HEK293 (cell line): ENCODE results near the gene GRIK2.

Experiments
- CTCF ChIA-PET: fragments of 350-600 bp; formaldehyde crosslinking; extraction: SDS; loops from one replicate; lab custom pipeline; 2021; ENCODE audit warnings: antibody characterized with exemption; lab: Yijun Ruan, JAX
- POLR2A ChIA-PET: fragments of 300-600 bp; formaldehyde crosslinking; extraction: SDS; loops from one replicate; lab custom pipeline; 2020; ENCODE audit warnings: antibody characterized with exemption, inconsistent platforms; lab: Yijun Ruan, JAX
- H3K27ac ChIP-seq: fragments of 200-500 bp; sonication (Bioruptor generic); 2 replicates; pipeline ENCODE4 v1.5.1; 2014; ENCODE audit warnings: low read depth, low read length, control low read depth, inconsistent platforms; ENCODE audit errors: extremely low read depth
- H3K36me3 ChIP-seq, 2 experiments: fragments of 200-500 bp in 1 of 2; sonication (Bioruptor generic) in 1 of 2; 1 replicate in 1 of 2; 2 replicates in 1 of 2; pipeline ENCODE4 v1.5.1; 2014 to 2017; ENCODE audit warnings: inconsistent platforms in 2 of 2, low read length in 2 of 2; ENCODE audit not compliant: control insufficient read depth in 2 of 2, insufficient read depth in 1 of 2
- H3K4me1 ChIP-seq: fragments of 200-500 bp; sonication (Bioruptor generic); 2 replicates; pipeline ENCODE4 v1.5.1; 2014; ENCODE audit warnings: mild to moderate bottlenecking, low read length, inconsistent platforms; ENCODE audit not compliant: control insufficient read depth, insufficient read depth
- H3K4me3 ChIP-seq: 2 replicates; pipeline ENCODE4 v1.5.1; 2011; ENCODE audit warnings: low read depth, mild to moderate bottlenecking, control low read depth, low read length, moderate library complexity
- H3K9me3 ChIP-seq: fragments of 200-500 bp; sonication (Bioruptor generic); 2 replicates; pipeline ENCODE4 v1.5.1; 2014; ENCODE audit warnings: low read depth, low read length, inconsistent platforms; ENCODE audit not compliant: control insufficient read depth, insufficient read depth
- AEBP2 ChIP-seq: fragments of 450-650 bp; formaldehyde crosslinking; IDR thresholded peaks from 2 replicates; pipeline ENCODE4 v1.5.1; 2016; ENCODE audit warnings: missing biosample characterization, missing genetic modification characterization, borderline replicate concordance
- EGR2 ChIP-seq: fragments of 450-650 bp; formaldehyde crosslinking; IDR thresholded peaks from 2 replicates; pipeline ENCODE4 v1.5.1; 2016; ENCODE audit warnings: low read depth, missing biosample characterization, missing genetic modification characterization
- GLI4 ChIP-seq: fragments of 450-650 bp; formaldehyde crosslinking; IDR thresholded peaks from 2 replicates; pipeline ENCODE4 v1.5.1; 2016; ENCODE audit warnings: missing biosample characterization, missing genetic modification characterization
- IKZF3 ChIP-seq: fragments of 450-650 bp; IDR thresholded peaks from 2 replicates; pipeline ENCODE4 v1.5.0; 2018; ENCODE audit warnings: missing biosample characterization, mild to moderate bottlenecking, missing genetic modification characterization, moderate library complexity
- ZBTB48 ChIP-seq: fragments of 450-650 bp; formaldehyde crosslinking; IDR thresholded peaks from 2 replicates; pipeline ENCODE4 v1.5.1; 2016; ENCODE audit warnings: missing biosample characterization, missing genetic modification characterization
- ZBTB49 ChIP-seq: fragments of 450-650 bp; formaldehyde crosslinking; IDR thresholded peaks from 2 replicates; pipeline ENCODE4 v1.5.1; 2016; ENCODE audit warnings: missing biosample characterization, missing genetic modification characterization, low read depth
- ZFHX2 ChIP-seq: fragments of 450-650 bp; formaldehyde crosslinking; conservative IDR thresholded peaks from 2 replicates; pipeline ENCODE4 v1.5.1; 2016; ENCODE audit warnings: missing biosample characterization, missing genetic modification characterization
- ZNF175 ChIP-seq: fragments of 450-650 bp; formaldehyde crosslinking; IDR thresholded peaks from 2 replicates; pipeline ENCODE4 v1.5.1; 2016; ENCODE audit warnings: missing biosample characterization, missing genetic modification characterization
- ZNF184 ChIP-seq: fragments of 450-650 bp; IDR thresholded peaks from 2 replicates; pipeline ENCODE4 v1.5.1; 2018; ENCODE audit warnings: missing biosample characterization, mild to moderate bottlenecking, missing genetic modification characterization
- ZNF19 ChIP-seq: fragments of 450-650 bp; formaldehyde crosslinking; IDR thresholded peaks from 2 replicates; pipeline ENCODE4; 2016; ENCODE audit warnings: missing biosample characterization, missing genetic modification characterization, low read depth
- ZNF292 ChIP-seq: fragments of 450-650 bp; formaldehyde crosslinking; IDR thresholded peaks from 2 replicates; pipeline ENCODE4 v1.5.1; 2016; ENCODE audit warnings: low read depth, missing biosample characterization, missing genetic modification characterization, borderline replicate concordance
- ZNF600 ChIP-seq: fragments of 450-650 bp; formaldehyde crosslinking; IDR thresholded peaks from 2 replicates; pipeline ENCODE4 v1.5.1; 2016; ENCODE audit warnings: missing biosample characterization, missing genetic modification characterization
- ZNF639 ChIP-seq: fragments of 450-650 bp; formaldehyde crosslinking; IDR thresholded peaks from 2 replicates; pipeline ENCODE4 v1.5.1; 2016; ENCODE audit warnings: missing biosample characterization, missing genetic modification characterization
- ZNF747 ChIP-seq: fragments of 450-650 bp; formaldehyde crosslinking; IDR thresholded peaks from 2 replicates; pipeline ENCODE4 v1.5.1; 2016; ENCODE audit warnings: missing biosample characterization, missing genetic modification characterization
- ZNF830 ChIP-seq: fragments of 450-650 bp; IDR thresholded peaks from 2 replicates; pipeline ENCODE4 v1.5.0; 2018; ENCODE audit warnings: missing biosample characterization, missing genetic modification characterization, low read depth, mild to moderate bottlenecking, moderate library complexity
- ZSCAN18 ChIP-seq: fragments of 450-650 bp; formaldehyde crosslinking; IDR thresholded peaks from 2 replicates; pipeline ENCODE4 v1.5.1; 2016; ENCODE audit warnings: missing biosample characterization, missing genetic modification characterization
- ZSCAN4 ChIP-seq: fragments of 450-650 bp; formaldehyde crosslinking; IDR thresholded peaks from 2 replicates; pipeline ENCODE4 v1.5.1; 2017; ENCODE audit warnings: missing biosample characterization, missing genetic modification characterization
- TF ChIP-seq, protein P1 (sequence below): fragments of 450-650 bp; formaldehyde crosslinking; IDR thresholded peaks from 2 replicates; pipeline ENCODE4 v1.5.1; 2016; ENCODE audit warnings: missing biosample characterization, missing genetic modification characterization, borderline replicate concordance
- TF ChIP-seq, protein P2 (sequence below): fragments of 450-650 bp; formaldehyde crosslinking; IDR thresholded peaks from 2 replicates; pipeline ENCODE4 v1.5.1; 2017; ENCODE audit warnings: missing biosample characterization, missing genetic modification characterization

The GRIK2 gene

GRCh38 chr6:101484781-101485180 lies 91.3 kb downstream of the GRIK2 start:
- POLR2A ChIA-PET = no interaction called here
- H3K36me3 ChIP-seq = no peaks in the 10 kb centered on the region
- TF ChIP-seq ZSCAN18 (tag by site-specific recombination) (no peak), ZNF184 (tag by site-specific recombination) (no peak), ZNF639 (tag by site-specific recombination) (no peak), GLI4 (tag by site-specific recombination) (no peak), AEBP2 (no peak), ZNF292 (tag by site-specific recombination) (no peak), ZSCAN4 (tag by site-specific recombination) (no peak), EGR2 (tag by site-specific recombination) (no peak)
- TF ChIP-seq, protein P1, sequence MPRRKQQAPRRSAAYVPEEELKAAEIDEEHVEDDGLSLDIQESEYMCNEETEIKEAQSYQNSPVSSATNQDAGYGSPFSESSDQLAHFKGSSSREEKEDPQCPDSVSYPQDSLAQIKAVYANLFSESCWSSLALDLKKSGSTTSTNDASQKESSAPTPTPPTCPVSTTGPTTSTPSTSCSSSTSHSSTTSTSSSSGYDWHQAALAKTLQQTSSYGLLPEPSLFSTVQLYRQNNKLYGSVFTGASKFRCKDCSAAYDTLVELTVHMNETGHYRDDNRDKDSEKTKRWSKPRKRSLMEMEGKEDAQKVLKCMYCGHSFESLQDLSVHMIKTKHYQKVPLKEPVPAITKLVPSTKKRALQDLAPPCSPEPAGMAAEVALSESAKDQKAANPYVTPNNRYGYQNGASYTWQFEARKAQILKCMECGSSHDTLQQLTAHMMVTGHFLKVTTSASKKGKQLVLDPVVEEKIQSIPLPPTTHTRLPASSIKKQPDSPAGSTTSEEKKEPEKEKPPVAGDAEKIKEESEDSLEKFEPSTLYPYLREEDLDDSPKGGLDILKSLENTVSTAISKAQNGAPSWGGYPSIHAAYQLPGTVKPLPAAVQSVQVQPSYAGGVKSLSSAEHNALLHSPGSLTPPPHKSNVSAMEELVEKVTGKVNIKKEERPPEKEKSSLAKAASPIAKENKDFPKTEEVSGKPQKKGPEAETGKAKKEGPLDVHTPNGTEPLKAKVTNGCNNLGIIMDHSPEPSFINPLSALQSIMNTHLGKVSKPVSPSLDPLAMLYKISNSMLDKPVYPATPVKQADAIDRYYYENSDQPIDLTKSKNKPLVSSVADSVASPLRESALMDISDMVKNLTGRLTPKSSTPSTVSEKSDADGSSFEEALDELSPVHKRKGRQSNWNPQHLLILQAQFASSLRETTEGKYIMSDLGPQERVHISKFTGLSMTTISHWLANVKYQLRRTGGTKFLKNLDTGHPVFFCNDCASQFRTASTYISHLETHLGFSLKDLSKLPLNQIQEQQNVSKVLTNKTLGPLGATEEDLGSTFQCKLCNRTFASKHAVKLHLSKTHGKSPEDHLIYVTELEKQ (tag by site-specific recombination) = no peak
- H3K4me1 ChIP-seq = no peaks in the 10 kb centered on the region
- CTCF ChIA-PET = no interaction called here
- no peaks in the 10 kb centered on the region for H3K9me3 ChIP-seq
- no peak overlapping the region for H3K27ac ChIP-seq
- no peak overlapping the region for H3K4me3 ChIP-seq

- POLR2A ChIA-PET = no interaction called here
- H3K9me3 ChIP-seq = no peaks in the 10 kb centered on the region
- CTCF ChIA-PET = no interaction called here
- no peak overlapping the region for H3K27ac ChIP-seq
- no peaks in the 10 kb centered on the region for H3K4me1 ChIP-seq
- H3K4me3 ChIP-seq = no peak overlapping the region
- no peaks in the 10 kb centered on the region for H3K36me3 ChIP-seq
- TF ChIP-seq ZBTB49 = no peak
- TF ChIP-seq ZBTB48 (tag by site-specific recombination) = no peak
- no peak for TF ChIP-seq ZNF19 (tag by site-specific recombination)
- no peak for TF ChIP-seq ZNF600
- no peak for TF ChIP-seq ZFHX2 (tag by site-specific recombination)
- TF ChIP-seq ZNF747 (tag by site-specific recombination) = no peak
- no peak for TF ChIP-seq IKZF3
- TF ChIP-seq ZNF175 (tag by site-specific recombination) = no peak
- TF ChIP-seq, protein P2, sequence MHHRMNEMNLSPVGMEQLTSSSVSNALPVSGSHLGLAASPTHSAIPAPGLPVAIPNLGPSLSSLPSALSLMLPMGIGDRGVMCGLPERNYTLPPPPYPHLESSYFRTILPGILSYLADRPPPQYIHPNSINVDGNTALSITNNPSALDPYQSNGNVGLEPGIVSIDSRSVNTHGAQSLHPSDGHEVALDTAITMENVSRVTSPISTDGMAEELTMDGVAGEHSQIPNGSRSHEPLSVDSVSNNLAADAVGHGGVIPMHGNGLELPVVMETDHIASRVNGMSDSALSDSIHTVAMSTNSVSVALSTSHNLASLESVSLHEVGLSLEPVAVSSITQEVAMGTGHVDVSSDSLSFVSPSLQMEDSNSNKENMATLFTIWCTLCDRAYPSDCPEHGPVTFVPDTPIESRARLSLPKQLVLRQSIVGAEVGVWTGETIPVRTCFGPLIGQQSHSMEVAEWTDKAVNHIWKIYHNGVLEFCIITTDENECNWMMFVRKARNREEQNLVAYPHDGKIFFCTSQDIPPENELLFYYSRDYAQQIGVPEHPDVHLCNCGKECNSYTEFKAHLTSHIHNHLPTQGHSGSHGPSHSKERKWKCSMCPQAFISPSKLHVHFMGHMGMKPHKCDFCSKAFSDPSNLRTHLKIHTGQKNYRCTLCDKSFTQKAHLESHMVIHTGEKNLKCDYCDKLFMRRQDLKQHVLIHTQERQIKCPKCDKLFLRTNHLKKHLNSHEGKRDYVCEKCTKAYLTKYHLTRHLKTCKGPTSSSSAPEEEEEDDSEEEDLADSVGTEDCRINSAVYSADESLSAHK (tag by site-specific recombination) = no peak
- TF ChIP-seq ZNF830 = no peak
Observed at GRCh38 chr6:101486124-101486523, 92.6 kb downstream of the GRIK2 start.
